HepG2 (cell line): ENCODE measurements around the gene ZCCHC17.

ENCODE experiments used
- CREM ChIP-seq, 2 experiments: sonication (generic) in 1 of 2; formaldehyde crosslinking in 1 of 2; IDR thresholded peaks; 2 replicates each; pipeline versions ENCODE4 v1.4.0 to v1.6.1; 2016 to 2020; ENCODE audit warnings: antibody characterized with exemption in 1 of 2, mild to moderate bottlenecking in 1 of 2, missing genetic modification reagents in 1 of 2
- NCOA2 ChIP-seq: sonication (generic); formaldehyde crosslinking; IDR thresholded peaks from 2 replicates; pipeline ENCODE4 v1.8.0; 2022; ENCODE audit warnings: inconsistent platforms
- RAD51 ChIP-seq: fragments of 450-650 bp; IDR thresholded peaks from 2 replicates; pipeline ENCODE4 v1.6.1; 2016; ENCODE audit warnings: borderline replicate concordance
- ZBTB21 ChIP-seq: sonication (generic); formaldehyde crosslinking; IDR thresholded peaks from 2 replicates; pipeline ENCODE4 v1.4.0; 2020; ENCODE audit warnings: missing genetic modification reagents
- TF ChIP-seq, protein P1 (sequence below): sonication (generic); formaldehyde crosslinking; IDR thresholded peaks from 2 replicates; pipeline ENCODE4 v1.8.0; 2022; ENCODE audit warnings: mild to moderate bottlenecking, missing genetic modification reagents; ENCODE audit not compliant: insufficient replicate concordance
- TF ChIP-seq, protein P2 (sequence below): sonication (generic); formaldehyde crosslinking; IDR thresholded peaks from 2 replicates; pipeline ENCODE4 v1.5.0; 2020; ENCODE audit warnings: mild to moderate bottlenecking, missing genetic modification reagents
- TF ChIP-seq, protein P3 (sequence below): sonication (generic); formaldehyde crosslinking; IDR thresholded peaks from 2 replicates; pipeline ENCODE4 v1.8.0; 2022; ENCODE audit warnings: mild to moderate bottlenecking, missing genetic modification reagents
- TF ChIP-seq, protein P4 (sequence below): sonication (generic); formaldehyde crosslinking; IDR thresholded peaks from 2 replicates; pipeline ENCODE4 v1.4.0; 2020; ENCODE audit warnings: mild to moderate bottlenecking, missing genetic modification reagents

DNA sequence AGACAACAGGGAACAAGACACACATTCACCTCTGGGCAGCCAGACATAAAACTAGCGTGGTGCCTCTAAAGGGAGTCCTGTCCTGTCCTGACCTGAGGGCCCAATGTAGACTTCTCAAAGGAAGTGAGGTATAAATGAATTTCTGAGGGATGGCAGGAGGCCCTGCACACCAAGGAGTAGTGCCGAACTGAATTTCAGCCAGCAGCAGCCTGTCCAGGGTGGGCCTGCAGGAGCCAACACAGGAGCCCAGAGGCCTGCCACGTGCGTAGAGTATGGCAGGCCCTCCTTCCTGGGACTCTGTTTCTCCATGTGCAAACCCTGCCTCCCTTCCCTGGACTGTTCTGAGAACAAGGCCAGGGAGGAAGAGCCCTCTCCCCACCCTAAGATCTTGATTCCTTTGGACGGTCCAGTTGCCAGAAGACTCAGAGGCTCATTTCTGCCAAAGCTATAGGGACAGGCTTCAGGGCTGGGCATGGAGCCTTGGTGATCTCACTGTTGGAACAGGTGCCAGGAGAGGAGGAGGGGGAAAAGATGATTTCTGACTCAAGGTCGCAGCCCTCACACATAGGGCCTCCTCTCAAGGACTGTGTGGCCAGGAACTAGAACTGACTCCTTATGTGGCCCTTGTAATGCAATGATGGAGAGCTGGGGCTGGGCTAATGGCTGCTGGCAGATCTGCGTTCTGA lies 77.8 kb downstream of the ZCCHC17 start:
- TF ChIP-seq NCOA2: no peak
- TF ChIP-seq CREM (IDR thresholded peaks at IDR 0.05): no peak
- no peak for TF ChIP-seq CREM (CRISPR knock-in tag; IDR thresholded peaks at IDR 0.05)
- TF ChIP-seq, protein P1, sequence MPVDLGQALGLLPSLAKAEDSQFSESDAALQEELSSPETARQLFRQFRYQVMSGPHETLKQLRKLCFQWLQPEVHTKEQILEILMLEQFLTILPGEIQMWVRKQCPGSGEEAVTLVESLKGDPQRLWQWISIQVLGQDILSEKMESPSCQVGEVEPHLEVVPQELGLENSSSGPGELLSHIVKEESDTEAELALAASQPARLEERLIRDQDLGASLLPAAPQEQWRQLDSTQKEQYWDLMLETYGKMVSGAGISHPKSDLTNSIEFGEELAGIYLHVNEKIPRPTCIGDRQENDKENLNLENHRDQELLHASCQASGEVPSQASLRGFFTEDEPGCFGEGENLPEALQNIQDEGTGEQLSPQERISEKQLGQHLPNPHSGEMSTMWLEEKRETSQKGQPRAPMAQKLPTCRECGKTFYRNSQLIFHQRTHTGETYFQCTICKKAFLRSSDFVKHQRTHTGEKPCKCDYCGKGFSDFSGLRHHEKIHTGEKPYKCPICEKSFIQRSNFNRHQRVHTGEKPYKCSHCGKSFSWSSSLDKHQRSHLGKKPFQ (CRISPR knock-in tag): no peak
- TF ChIP-seq, protein P2, sequence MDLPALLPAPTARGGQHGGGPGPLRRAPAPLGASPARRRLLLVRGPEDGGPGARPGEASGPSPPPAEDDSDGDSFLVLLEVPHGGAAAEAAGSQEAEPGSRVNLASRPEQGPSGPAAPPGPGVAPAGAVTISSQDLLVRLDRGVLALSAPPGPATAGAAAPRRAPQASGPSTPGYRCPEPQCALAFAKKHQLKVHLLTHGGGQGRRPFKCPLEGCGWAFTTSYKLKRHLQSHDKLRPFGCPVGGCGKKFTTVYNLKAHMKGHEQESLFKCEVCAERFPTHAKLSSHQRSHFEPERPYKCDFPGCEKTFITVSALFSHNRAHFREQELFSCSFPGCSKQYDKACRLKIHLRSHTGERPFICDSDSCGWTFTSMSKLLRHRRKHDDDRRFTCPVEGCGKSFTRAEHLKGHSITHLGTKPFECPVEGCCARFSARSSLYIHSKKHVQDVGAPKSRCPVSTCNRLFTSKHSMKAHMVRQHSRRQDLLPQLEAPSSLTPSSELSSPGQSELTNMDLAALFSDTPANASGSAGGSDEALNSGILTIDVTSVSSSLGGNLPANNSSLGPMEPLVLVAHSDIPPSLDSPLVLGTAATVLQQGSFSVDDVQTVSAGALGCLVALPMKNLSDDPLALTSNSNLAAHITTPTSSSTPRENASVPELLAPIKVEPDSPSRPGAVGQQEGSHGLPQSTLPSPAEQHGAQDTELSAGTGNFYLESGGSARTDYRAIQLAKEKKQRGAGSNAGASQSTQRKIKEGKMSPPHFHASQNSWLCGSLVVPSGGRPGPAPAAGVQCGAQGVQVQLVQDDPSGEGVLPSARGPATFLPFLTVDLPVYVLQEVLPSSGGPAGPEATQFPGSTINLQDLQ (CRISPR knock-in tag): no peak
- TF ChIP-seq ZBTB21 (CRISPR knock-in tag): no peak
- TF ChIP-seq RAD51: no peak
- TF ChIP-seq, protein P3, sequence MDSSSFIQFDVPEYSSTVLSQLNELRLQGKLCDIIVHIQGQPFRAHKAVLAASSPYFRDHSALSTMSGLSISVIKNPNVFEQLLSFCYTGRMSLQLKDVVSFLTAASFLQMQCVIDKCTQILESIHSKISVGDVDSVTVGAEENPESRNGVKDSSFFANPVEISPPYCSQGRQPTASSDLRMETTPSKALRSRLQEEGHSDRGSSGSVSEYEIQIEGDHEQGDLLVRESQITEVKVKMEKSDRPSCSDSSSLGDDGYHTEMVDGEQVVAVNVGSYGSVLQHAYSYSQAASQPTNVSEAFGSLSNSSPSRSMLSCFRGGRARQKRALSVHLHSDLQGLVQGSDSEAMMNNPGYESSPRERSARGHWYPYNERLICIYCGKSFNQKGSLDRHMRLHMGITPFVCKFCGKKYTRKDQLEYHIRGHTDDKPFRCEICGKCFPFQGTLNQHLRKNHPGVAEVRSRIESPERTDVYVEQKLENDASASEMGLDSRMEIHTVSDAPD (CRISPR knock-in tag): no peak
- TF ChIP-seq, protein P4, sequence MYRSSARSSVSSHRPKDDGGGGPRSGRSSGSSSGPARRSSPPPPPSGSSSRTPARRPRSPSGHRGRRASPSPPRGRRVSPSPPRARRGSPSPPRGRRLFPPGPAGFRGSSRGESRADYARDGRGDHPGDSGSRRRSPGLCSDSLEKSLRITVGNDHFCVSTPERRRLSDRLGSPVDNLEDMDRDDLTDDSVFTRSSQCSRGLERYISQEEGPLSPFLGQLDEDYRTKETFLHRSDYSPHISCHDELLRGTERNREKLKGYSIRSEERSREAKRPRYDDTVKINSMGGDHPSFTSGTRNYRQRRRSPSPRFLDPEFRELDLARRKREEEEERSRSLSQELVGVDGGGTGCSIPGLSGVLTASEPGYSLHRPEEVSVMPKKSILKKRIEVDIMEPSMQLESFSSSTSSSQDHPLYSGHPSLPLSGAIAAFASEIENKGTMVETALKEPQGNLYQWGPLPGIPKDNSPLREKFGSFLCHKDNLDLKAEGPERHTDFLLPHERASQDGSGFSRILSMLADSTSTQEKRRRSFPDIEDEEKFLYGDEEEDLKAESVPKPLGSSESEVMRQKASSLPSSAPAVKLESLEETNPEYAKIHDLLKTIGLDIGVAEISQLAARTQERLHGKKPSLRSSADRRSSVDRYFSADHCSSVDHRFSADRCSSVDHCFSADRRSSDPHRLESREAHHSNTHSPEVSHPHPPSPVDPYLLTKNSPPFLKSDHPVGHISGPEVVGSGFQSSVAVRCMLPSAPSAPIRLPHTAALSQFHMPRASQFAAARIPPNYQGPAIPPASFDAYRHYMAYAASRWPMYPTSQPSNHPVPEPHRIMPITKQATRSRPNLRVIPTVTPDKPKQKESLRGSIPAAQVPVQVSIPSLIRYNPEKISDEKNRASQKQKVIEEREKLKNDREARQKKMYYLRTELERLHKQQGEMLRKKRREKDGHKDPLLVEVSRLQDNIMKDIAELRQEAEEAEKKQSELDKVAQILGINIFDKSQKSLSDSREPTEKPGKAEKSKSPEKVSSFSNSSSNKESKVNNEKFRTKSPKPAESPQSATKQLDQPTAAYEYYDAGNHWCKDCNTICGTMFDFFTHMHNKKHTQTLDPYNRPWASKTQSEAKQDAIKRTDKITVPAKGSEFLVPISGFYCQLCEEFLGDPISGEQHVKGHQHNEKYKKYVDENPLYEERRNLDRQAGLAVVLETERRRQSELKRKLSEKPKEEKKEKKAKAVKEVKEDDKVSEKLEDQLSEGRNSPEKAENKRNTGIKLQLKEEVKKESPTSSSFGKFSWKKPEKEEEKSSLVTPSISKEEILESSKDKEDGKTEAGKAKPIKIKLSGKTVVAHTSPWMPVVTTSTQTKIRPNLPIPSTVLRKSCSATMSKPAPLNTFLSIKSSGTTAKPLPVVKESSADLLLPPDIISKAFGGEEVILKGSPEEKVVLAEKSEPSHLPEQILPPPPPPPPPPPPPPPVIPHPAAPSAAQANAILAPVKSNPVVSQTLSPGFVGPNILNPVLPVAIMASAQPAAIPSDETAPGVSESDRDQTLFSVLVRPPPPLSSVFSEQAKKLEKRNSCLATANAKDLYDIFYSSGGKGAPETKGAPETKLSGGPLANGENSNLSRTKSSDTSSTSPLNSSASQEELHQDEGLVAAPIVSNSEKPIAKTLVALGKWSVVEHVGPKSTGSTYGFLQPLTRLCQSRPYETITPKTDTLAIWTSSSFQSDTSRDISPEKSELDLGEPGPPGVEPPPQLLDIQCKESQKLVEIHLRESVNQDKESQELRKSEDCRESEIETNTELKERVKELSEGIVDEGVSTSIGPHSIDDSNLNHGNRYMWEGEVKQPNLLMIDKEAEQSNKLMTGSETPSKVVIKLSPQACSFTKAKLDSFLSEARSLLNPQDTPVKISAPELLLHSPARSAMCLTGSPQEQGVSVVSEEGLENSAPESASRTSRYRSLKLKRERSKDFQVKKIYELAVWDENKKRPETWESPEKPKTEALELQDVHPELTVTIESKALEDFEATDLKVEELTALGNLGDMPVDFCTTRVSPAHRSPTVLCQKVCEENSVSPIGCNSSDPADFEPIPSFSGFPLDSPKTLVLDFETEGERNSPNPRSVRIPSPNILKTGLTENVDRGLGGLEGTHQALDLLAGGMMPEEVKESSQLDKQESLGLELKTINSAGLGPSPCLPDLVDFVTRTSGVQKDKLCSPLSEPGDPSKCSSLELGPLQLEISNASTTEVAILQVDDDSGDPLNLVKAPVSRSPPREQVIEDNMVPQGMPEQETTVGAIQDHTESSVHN (CRISPR knock-in tag): no peak
